Activated CD4-positive, alpha-beta T cell treated with anti-CD3 and anti-CD28 coated beads, Interleukin-2, amount 10 ng/mL, durations not matched to agents 7 days and 5 days (primary cell): ENCODE results near the gene TEX55. TPM values are rescaled to one million over a fixed set of nuclear protein-coding genes. Genes with fewer than 3 reads are reported as not detected.

ENCODE experiments used
- total RNA-seq, 2 experiments: library from RNA; stranded (reverse); gene quantifications; one replicate each; pipeline ENCODE4 v1.2.3, GENCODE V29; 2021

Gene TEX55
- total RNA-seq, 2 experiments from 2014 or later, result not detected

Other genes starting within 250 kb of the TEX55 start
- 1 to 10 TPM; 1.2 to 2.0 TPM for gene IGSF11, start 111.3 kb upstream of the TEX55 start, total RNA-seq
- gene UPK1B, start 27.4 kb downstream of the TEX55 start, total RNA-seq, result not detected
- 10 to 100 TPM; 16.1 to 16.5 TPM for gene B4GALT4, start 94.7 kb downstream of the TEX55 start, total RNA-seq
- 1 to 10 TPM; 2.0 to 2.4 TPM for gene ARHGAP31, start 148.2 kb downstream of the TEX55 start, total RNA-seq